K562 (cell line): ENCODE data around the gene E2F2. TPM values are rescaled to one million over a fixed set of nuclear protein-coding genes. Genes with fewer than 3 reads are reported as not detected.

Experiments
- ADNP ChIP-seq: fragments of 200-800 bp; sonication (Bioruptor generic); IDR thresholded peaks from 2 replicates; pipeline ENCODE4 v1.6.1; 2016; ENCODE audit warnings: missing genetic modification characterization, missing compliant biosample characterization
- ARNT ChIP-seq, 2 experiments: fragments of 450-650 bp; IDR thresholded peaks; 2 replicates each; pipeline ENCODE4 v1.6.1; 2016; ENCODE audit warnings: mild to moderate bottlenecking in 1 of 2
- CHD2 ChIP-seq: IDR thresholded peaks from 2 replicates; pipeline ENCODE4 v1.6.1; 2011; ENCODE audit warnings: low read depth, low read length
- ETS1 ChIP-seq: conservative IDR thresholded peaks from 2 replicates; pipeline ENCODE4 v1.6.1; 2011; ENCODE audit warnings: low read depth, mild to moderate bottlenecking, low read length; ENCODE audit not compliant: control insufficient read depth
- ETV1 ChIP-seq: fragments of 450-650 bp; conservative IDR thresholded peaks from 2 replicates; pipeline ENCODE4 v1.6.1; 2016; ENCODE audit warnings: missing genetic modification characterization, control low read depth, low read depth, missing compliant biosample characterization
- FOSL1 ChIP-seq: fragments of 200-800 bp; sonication (Bioruptor generic); conservative IDR thresholded peaks from 2 replicates; pipeline ENCODE4 v1.6.1; 2016; ENCODE audit warnings: missing genetic modification characterization, missing compliant biosample characterization
- GATAD2A ChIP-seq: fragments of 450-650 bp; IDR thresholded peaks from 2 replicates; pipeline ENCODE4 v1.6.1; 2017
- LCOR ChIP-seq: sonication (generic); formaldehyde crosslinking; IDR thresholded peaks from 2 replicates; pipeline ENCODE4 v1.8.0; 2022; ENCODE audit warnings: mild to moderate bottlenecking, missing genetic modification reagents
- NR0B1 ChIP-seq: fragments of 450-650 bp; IDR thresholded peaks from one replicate; pipeline ENCODE4 v1.6.1; 2018; ENCODE audit warnings: mild to moderate bottlenecking, moderate library complexity; ENCODE audit not compliant: partially characterized antibody
- NR2C1 ChIP-seq, 2 experiments: fragments of 450-650 bp; IDR thresholded peaks; 2 replicates each; pipeline ENCODE4 v1.6.1; 2017; ENCODE audit warnings: mild to moderate bottlenecking in 2 of 2, antibody characterized with exemption in 1 of 2, inconsistent platforms in 1 of 2, missing compliant biosample characterization in 1 of 2, missing genetic modification characterization in 1 of 2
- PCBP2 ChIP-seq: fragments of 200-400 bp; formaldehyde crosslinking; IDR thresholded peaks from 2 replicates; pipeline ENCODE4 v1.6.1; 2018; ENCODE audit warnings: low read length, low read depth, mild to moderate bottlenecking, moderate library complexity; ENCODE audit not compliant: poor library complexity, severe bottlenecking
- PHTF2 ChIP-seq: fragments of 250-450 bp; sonication (Bioruptor Pico); IDR thresholded peaks from 2 replicates; pipeline ENCODE4 v1.5.0; 2021; ENCODE audit warnings: mild to moderate bottlenecking
- PRDM10 ChIP-seq: fragments of 450-650 bp; IDR thresholded peaks from 2 replicates; pipeline ENCODE4 v1.6.1; 2018; ENCODE audit not compliant: partially characterized antibody
- STAT5B ChIP-seq: fragments of 250-450 bp; sonication (Bioruptor Pico); IDR thresholded peaks from 2 replicates; pipeline ENCODE4 v1.8.0; 2021; ENCODE audit warnings: mild to moderate bottlenecking, inconsistent platforms
- YY1 ChIP-seq, 3 experiments: IDR thresholded peaks; 2 replicates each; pipeline ENCODE4 v1.6.1; 2011; ENCODE audit warnings: low read length in 2 of 3, mild to moderate bottlenecking in 2 of 3, moderate library complexity in 2 of 3, borderline replicate concordance in 1 of 3, control low read depth in 1 of 3, low read depth in 1 of 3; ENCODE audit not compliant: insufficient read depth in 3 of 3, insufficient replicate concordance in 2 of 3, control insufficient read depth in 1 of 3, insufficient read length in 1 of 3; ENCODE audit errors: extremely low read depth in 1 of 3
- ZC3H11A ChIP-seq: IDR thresholded peaks from 2 replicates; pipeline ENCODE4 v1.6.1; 2012; ENCODE audit warnings: low read depth, low read length, improper control_type of control experiment
- ZNF134 ChIP-seq: fragments of 250-450 bp; sonication (Bioruptor Pico); conservative IDR thresholded peaks from 2 replicates; pipeline ENCODE4 v1.4.0; 2020
- ZNF197 ChIP-seq: fragments of 200-800 bp; sonication (Bioruptor generic); IDR thresholded peaks from 2 replicates; pipeline ENCODE4 v1.6.1; 2016; ENCODE audit warnings: low read depth, missing genetic modification characterization, missing compliant biosample characterization
- polyA plus RNA-seq, 8 experiments: library from polyadenylated mRNA; depleted of rRNA in 4 of 8; stranded (reverse) in 5 of 8; unstranded in 3 of 8; fragments of >200 nt; fragmentation: Nextera tagmentation in 2 of 8; fragmentation: Illumina TruSeq in 1 of 8; extraction: Ambion mirVana in 2 of 8; extraction: Trizol in 1 of 8; gene quantifications; 2 replicates each; pipeline versions ENCODE4 v1.2.1 to v1.2.3, GENCODE V29; 2011 to 2014; ENCODE audit warnings: inconsistent platforms in 1 of 8, missing spikeins in 1 of 8
- total RNA-seq, 7 experiments: library from RNA; depleted of rRNA in 6 of 7; stranded (reverse); fragments of >200 nt in 6 of 7; fragmentation: Illumina TruSeq in 2 of 7; extraction: Trizol in 2 of 7; gene quantifications; 2 replicates each; pipeline versions ENCODE4 v1.2.1 to v1.2.3, GENCODE V29; 2011 to 2021; ENCODE audit warnings: low replicate concordance in 1 of 7
- TF ChIP-seq, protein P1 (sequence below): IDR thresholded peaks from 2 replicates; pipeline ENCODE4 v1.6.1; 2012; ENCODE audit warnings: low read depth, low read length, improper control_type of control experiment, borderline replicate concordance

E2F2 gene
- total and polyA plus RNA-seq, 9 of the 15 experiments (the other 6 are each of a cell fraction or from before 2014, with no cell fraction given) = 3.1 to 25.3 (median 11.4) TPM

DNA sequence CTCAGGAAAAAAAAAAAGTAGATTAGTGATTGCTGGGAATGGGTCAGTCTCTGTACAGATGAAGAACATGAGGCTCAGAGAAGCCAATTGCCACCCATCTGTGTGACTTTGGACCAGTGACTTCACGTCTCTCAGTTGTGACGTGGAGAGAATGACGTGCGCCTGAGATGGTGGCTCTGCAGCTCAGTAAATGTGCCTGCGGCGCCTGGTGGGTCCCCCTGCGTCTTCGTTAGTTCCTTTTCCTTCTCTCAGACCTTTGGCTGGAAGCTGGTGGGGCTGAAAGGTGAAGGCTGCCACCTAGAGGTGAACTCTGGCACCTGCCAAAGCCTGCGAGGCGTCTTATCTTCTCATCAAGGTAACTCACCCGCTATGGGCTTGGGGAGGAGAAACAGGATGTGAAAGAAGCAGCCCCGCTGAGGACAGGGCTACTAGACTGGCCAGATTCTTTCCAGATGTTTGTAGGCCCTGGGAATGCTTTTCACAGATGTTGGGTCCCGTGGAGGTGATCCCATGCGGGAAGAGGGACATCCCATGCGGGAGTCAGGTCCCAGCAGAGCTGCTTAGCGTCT lies 8.7 kb upstream of the E2F2 start (continued):
- TF ChIP-seq, protein P1, sequence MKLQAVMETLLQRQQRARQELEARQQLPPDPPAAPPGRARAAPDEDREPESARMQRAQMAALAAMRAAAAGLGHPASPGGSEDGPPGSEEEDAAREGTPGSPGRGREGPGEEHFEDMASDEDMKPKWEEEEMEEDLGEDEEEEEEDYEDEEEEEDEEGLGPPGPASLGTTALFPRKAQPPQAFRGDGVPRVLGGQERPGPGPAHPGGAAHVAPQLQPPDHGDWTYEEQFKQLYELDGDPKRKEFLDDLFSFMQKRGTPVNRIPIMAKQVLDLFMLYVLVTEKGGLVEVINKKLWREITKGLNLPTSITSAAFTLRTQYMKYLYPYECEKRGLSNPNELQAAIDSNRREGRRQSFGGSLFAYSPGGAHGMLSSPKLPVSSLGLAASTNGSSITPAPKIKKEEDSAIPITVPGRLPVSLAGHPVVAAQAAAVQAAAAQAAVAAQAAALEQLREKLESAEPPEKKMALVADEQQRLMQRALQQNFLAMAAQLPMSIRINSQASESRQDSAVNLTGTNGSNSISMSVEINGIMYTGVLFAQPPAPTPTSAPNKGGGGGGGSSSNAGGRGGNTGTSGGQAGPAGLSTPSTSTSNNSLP = peak; percentile 88; the same call in 1 of the 2 replicates
- TF ChIP-seq YY1 (IDR thresholded peaks at IDR 0.05; ENCODE audit: borderline replicate concordance in 1 of 3, control insufficient read depth in 1 of 3, extremely low read depth in 1 of 3, insufficient read depth in 3 of 3, insufficient read length in 1 of 3, insufficient replicate concordance in 2 of 3, low read depth in 1 of 3, low read length in 2 of 3) (peak in 2 of 3 experiments; percentile 57 to 81), STAT5B (CRISPR knock-in tag) (no peak), ZNF197 (no peak), FOSL1 (tag) (peak; percentile 49; the same call in 1 of the 2 replicates), ETV1 (tag) (peak; percentile 99), NR2C1 (IDR thresholded peaks at IDR 0.05) (peak; percentile 83), NR2C1 (tag; IDR thresholded peaks at IDR 0.05) (peak; percentile 87), ARNT (IDR thresholded peaks at IDR 0.05) (peak in 1 of 2 experiments; percentile 89; a peak in 2 of 4 replicates), CHD2 (0 out of 2 replicates have a peak, but pooled peaks have one; percentile 30), PRDM10 (peak; percentile 93), NR0B1 (no peak), GATAD2A (0 out of 2 replicates have a peak, but pooled peaks have one; percentile 64), ZC3H11A (peak; percentile 85), PHTF2 (CRISPR knock-in tag) (no peak), LCOR (CRISPR knock-in tag) (peak; percentile 88), ADNP (tag) (0 out of 2 replicates have a peak, but pooled peaks have one; percentile 16), PCBP2 (no peak), ZNF134 (CRISPR knock-in tag) (no peak), ETS1 (no peak)
